Measurements from ENCODE around the gene MFSD8.
"Not testable (repeated sequence)": the region's sequence is repeated elsewhere in the genome, so short reads cannot be mapped to it uniquely, and the experiment has no call there.

The MFSD8 gene

DNA sequence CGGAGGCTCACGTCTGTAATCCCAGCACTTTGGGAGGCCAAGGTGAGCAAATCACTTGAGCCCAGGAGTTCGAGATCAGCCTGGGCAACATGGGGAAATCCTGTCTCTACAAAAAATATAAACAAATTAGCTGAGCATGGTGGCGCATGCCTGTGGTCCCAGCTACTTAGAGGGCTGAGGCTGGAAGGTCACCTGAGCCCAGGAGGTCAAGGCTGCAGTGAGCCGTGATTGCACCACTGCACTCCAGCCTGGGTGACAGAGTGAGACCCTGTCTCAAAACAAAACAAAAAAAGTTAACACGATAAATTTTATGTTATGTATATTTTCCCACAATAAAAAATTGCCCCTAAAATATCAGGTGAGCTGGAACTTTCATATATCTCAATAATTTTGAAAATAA is 33.1 kb downstream of the MFSD8 start:
- not testable (repeated sequence) for DNase-seq

DNA sequence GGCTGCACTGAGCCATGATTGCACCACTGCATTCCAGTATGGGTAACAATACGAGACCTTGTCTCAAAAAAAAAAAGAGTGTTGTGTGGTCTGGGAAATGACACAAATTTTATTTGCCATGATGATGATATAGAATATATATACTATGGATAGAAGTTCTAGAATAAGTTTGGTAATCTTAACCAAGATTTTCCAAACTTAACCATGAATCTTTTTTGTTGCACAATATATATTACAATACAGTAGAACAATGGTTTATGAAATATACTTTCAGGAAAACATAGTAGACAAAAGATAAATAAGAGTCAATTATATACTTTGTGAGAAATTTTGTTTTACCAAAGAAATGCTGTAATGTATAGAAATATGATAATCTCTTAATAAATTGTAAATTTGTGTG is 34.8 kb downstream of the MFSD8 start:
- DNase-seq, result no peak

DNA sequence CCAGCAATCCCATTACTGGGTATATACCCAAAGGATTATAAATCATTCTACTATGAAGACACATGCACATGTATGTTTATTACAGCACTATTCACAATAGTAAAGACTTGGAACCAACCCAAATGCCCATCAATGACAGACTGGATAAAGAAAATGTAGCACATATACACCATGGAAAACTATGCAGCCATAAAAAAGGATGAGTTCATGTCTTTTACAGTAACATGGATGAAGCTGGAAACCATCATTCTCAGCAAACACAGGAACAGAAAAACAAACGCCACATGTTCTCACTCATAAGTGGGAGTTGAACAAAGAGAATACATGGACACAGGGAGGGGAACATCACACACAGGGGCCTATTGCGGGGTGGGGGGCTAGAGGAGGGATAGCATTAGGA is 39.3 kb downstream of the MFSD8 start:
- not testable (repeated sequence) for DNase-seq

DNA sequence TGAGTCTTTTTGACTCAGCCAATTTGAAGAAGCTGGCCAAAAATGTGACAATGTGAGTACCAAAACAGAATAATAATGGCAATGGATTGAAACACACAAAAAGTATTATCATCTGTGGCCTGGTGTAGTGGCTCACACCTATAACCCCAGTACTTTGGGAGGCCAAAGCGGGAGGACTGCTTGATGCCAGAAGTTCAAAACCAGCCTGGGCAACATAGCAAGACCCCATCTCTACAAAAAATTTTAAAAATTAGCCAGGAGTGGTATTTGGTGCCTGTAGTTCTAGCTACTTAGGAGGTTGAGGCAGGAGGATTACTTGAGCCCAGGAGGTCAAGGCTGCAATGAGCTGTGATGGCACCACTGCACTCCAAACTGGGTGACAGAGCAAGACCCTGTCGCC is 42.7 kb downstream of the MFSD8 start:
- no peak for DNase-seq

DNA sequence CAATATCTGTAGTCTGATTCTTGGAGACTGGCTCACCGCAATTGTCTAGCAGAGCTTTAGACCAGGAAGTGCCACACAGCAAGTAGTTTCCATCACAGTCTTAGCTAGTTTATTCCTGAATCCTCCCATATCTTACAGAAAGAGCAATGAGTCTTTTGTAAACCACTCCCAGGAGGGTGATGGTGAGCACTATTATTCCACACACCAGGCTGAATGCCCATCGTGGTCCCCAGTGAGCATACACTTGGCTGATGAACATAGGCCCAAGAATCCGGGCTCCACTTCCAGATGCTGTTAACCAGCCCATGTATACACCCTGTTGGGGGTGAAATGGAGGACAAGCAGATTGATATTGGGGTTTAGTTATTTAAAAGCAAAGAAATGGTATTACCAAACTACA is 44.5 kb downstream of the MFSD8 start:
- DNase-seq, result no peak

DNA sequence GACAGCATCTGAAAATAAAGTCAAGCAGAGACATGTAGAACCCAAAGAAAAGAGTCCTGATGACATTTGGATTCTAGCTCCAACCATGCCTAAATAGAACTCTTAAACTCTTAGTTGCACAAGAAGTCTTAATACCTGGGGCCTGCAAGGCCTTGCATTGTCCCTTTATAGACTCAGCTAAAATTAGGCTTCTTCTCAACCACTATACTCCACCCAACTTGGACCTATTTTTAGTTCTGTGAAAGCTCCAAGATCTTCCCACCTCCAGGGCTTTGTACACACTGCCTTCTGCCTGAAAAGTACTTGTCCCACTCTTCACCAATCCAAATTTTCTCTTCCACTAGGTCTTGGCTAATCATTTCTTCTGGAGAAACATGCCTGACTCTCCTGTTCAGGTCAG is 47.8 kb downstream of the MFSD8 start:
- no peak for DNase-seq

DNA sequence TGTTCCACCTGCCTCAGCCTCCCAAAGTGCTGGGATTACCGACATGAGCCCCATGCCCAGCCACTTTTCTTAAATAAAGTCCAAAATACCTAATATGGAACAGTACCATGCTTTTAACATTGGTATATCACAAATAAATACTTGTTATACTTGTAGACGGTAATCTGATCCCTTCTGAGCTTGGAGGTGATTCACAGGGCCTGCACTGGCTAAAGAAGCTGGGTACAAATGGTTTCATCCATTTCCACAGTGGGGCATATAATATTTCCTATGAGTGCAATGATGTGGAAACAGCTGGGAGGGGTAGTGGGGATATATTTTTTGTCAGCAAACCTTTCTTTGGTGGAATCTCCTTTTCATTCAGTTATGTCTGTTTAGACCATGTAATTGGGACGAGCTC is 48.5 kb downstream of the MFSD8 start:
- DNase-seq, result no peak

DNA sequence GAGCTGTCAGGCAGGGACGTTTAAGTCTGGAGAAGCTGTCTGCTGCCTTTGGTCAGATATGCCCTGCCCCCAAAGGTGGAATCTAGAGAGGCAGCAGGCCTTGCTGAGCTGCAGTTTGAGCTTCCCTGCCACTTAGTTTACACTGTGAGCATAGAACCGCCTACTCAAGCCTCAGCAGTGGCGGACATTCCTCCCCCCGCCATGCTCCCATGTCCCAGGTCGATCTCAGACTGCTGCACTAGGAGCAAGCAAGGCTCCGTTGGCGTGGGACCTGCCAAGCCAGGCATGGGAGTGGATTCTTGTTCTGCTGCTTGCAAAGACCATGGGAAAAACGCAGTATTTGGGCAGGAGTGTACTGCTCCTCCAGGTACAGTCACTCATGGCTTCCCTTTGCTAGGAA is 59.9 kb downstream of the MFSD8 start:
- DNase-seq, result no peak

DNA sequence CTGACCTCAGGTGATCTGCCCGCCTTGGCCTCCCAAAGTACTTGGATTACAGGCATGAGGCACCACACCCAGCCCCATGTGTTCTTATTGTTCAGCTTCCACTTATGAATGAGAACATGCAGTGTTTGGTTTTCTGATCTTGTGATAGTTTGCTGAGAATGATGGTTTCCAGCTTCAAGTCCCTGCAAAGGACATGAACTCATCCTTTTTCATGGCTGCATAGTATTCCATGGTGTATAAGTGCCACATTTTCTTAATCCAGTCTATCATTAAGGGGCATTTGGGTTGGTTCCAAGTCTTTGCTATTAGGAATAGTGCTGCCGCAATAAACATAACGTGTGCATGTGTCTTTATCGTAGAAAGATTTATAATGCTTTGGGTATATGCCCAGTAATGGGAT is 65.3 kb downstream of the MFSD8 start:
- not testable (repeated sequence) for DNase-seq

DNA sequence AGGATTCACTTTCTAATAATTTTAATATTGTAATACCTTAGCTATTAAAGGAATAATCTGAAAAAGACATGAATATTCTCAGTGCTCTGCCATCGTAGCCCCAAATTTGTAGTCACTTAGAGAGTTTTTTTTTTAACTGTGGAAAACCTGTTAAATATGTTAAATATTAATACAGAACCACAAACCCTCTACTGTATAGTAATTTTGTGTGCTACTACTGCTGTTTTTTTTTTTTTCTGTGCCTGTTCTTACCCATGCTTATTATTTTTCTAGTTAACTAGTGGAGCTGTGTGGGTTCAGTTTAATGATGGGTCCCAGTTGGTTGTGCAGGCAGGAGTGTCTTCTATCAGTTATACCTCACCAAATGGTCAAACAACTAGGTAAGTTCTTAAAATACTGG is 68.4 kb downstream of the MFSD8 start:
- DNase-seq, result no peak

DNA sequence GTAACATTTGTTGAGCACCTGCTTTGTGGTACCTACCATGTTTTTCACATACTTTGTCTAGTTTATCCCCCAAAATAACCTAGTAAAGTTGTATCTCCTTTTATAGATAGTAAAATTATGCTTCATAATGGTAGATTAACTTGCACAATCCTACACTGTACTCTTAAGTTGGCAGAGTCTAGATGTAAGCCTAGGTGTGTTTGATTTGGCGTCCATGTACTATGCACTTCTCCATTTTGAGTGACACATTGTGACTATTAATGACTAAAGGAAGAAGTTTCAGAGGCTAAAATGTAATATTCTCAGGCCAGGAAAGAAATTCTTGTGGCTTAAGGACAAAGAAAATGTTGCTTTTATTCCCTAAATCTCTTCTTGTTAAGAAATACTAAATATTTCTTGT is 68.9 kb downstream of the MFSD8 start:
- DNase-seq, result no peak

DNA sequence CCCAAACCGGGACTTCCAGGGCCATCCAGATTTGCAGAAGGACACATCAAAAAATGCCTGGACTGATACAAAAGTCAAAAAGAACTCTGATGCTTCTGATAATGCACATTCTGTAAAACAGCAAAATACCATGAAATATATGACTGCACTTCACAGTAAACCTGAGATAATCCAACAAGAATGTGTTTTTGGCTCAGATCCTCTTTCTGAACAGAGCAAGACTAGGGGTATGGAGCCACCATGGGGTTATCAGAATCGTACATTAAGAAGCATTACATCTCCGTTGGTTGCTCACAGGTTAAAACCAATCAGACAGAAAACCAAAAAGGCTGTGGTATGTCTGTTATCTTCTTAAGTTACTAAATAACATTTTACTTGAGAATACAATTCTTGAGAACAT is 75.1 kb downstream of the MFSD8 start:
- no peak for DNase-seq

DNA sequence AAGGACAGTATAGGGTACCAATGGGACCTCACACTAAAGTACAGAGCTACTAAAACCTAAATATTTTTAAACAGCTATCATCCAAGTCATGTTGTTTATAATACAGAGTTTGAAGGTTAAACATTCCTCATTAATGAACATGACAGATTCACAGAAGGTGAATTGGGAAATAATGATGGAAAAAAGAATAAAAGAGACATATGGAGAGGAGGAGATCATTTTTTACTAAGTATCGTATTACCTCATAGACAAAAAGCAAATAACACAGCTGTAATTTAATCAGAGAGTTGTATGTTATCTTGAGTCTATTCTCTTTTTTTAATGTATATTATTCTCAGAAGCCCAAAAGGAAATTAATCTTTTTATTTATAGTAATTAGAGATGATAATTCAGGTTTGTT is 76.4 kb downstream of the MFSD8 start:
- DNase-seq, result peak; percentile 88

DNA sequence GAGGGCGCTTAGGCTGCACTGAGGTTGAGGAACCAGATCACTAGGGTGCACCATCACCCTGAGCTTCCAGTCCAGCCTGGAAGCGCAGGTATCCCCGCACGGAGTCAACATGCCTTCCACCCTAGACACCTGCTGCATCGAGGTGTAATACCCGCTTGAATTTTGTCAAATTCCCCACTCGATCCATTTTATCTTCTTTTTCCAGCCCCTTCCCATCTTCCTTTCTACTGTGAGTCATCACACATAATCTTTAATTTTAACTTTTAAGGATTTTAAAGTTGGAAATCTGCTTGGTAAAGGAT is 83.5 kb downstream of the MFSD8 start:
- no peak for DNase-seq

DNA sequence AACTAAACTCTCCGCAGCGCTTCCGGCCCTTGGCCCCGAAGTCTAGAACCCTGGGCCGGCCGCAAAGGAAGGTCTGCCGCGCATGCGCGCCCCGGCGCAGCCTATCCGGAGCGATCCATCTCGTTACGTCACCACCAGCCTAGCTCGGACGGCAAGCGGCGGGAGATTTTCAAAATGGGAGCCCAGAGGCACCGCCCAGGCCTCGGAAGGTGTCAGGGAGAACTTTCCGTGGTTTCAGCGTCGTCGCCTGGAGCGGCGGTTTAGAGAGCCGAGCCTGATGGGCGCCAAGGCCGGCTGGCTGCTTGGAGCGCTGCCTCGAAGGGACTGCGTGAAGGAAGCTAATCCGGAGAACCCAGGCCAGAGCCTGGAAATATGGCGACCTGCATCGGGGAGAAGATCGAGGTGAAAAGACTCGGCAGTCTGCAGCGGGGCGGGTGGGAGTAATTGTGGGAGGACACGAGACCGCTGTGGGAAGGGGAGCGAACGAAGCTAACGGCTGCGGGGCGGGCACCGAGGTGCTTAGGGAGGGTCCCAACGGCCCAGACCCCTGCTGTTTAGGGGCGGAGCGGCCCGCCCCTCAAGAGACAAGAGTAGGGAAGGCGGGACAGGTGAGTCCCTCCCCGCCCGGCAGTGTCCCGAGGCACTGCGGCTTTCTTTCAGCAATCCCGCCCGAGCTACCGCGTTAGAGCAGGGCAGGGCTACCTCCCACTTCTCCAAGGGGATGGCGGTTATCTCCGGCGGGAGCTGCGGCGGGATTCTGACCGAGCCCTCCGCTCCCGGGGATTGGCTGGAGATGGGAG is 84.0 kb downstream of the MFSD8 start, which contains the start of gene PLK4:
TSS of gene PLK4 (plus strand) at position 131 of the 800 bp plus-strand sequence. CDS start at position 373, 242 bp downstream.
- peak; percentile 88 for DNase-seq

DNA sequence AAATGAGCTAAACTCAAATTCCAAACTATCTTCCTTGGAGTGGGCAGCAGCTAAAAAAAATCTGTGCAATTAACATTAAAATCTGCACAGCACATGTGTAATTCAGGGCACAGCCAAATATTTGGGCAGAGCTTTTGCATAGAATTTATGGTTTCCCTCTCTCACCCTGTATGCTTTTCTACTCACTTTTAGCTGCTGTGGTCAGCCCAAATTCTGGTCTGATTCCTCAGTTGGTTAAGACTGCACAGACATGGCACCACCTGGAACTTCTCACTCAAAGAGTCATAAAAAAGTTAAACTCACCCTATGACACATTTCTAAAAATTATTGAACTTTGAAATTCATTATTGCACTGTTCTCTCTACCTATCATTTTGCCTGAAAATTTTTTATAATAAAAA is 89.2 kb downstream of the MFSD8 start:
- DNase-seq, result no peak

DNA sequence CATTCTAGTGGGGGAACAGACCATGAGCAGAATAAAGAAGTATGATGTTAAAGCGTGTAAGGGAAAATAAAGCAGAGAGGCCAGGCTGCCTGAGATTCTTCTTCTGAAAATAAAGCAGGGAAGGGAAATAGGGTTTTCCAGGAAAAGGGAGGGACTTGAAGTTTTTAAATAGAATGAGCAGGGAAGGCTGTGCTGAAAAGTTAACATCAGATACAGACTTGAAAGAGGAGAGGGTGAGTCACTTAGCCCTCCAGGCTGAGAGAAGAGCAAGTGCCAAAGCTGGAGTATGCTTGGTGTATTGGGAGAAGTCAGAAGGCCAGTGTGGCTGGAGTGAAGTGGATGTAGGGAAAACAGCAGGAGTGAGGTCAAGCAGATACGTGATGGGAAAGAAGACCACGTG is 94.3 kb downstream of the MFSD8 start:
- no peak for DNase-seq

DNA sequence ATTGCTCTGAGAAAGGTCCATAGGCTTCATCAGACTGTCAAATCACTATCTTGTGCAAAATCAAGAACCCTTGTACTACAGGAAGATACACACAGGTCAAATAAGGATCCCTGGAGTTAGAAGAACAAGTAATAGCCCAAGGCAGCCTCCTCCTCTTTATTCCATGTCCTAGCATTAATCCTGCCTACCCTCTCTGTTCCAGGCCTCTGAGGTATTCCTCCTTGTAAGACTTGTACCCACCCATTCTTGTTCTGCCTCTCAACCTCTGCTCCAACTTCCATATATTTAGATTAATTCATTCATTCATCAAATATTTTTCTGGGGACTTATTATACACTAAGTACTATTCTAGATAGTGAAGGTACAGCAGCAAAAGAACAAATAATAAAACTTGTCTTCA is 94.7 kb downstream of the MFSD8 start:
- no peak for DNase-seq

DNA sequence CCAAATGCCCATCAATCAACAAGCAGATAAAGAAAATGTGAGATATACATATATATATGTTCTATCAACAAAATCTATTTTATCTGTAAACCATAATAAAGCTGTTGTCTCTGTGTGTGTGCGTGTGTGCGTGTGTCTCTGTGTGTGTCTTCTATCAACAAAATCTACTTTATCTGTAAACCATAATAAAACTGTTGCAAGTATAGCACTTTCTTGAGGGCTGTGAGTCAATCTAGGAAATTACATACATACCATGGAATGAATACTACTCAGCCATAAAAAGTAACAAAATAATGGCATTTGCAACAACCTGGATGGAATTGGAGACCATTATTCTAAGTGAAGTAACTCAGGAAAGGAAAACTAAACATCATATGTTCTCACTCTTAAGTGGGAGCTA is 96.8 kb downstream of the MFSD8 start:
- DNase-seq, result no peak

All from NCI-H1694 treated with DMSO at 0.1 percent for 48 hours (cell line).